Measurements from ENCODE around the gene AP5Z1.

AP5Z1 gene

DNA sequence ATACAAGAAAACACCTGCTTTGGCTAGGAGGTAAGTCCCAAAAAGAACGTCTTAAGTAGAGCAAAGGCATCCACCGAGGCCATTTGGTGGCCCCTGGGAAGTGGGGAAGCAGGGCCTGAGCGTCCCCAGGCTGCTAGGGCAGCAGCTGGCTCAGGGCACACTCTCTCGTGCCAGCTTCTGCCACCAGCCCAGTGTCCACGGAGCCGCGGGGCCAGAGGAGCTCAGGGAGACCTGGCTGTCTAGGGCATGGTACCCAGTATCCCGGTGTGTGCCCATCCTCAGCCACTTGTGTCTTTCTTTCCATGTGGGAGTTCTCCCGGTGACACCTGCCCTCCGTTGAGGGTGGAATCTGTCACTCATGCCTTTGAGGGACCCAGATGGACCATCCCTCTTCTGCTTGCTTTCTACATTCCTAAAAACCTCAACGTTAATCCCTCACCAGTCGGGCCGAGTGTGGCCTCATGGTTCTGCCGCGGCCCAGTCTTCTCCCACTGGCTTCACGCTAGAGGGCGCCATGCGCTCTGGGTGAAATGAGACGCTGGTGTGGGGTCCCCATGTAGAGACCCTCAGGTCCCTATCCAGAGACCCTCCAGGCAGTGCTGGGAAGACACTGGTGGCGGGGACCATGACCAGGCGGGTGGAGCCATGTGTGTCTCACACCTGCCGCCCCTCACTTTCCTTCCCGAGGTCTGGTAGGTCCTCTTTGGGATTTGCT lies 9.5 kb upstream of the AP5Z1 start:
- no peak for TF ChIP-seq CTCF (IDR thresholded peaks at IDR 0.05; ENCODE audit: borderline replicate concordance, insufficient read depth, low read depth, low read length)
- H3K4me3 ChIP-seq (ENCODE audit: low read depth, low read length), result no peak overlapping the region

GRCh38 chr7:4766666-4767519 lies 8.5 kb upstream of the AP5Z1 start:
- H3K4me3 ChIP-seq (ENCODE audit: low read depth, low read length), result no peak overlapping the region
- no peak for TF ChIP-seq CTCF (IDR thresholded peaks at IDR 0.05; ENCODE audit: borderline replicate concordance, insufficient read depth, low read depth, low read length)

GRCh38 chr7:4768597-4769569 lies 6.5 kb upstream of the AP5Z1 start:
- H3K4me3 ChIP-seq (ENCODE audit: low read depth, low read length), result no peak overlapping the region
- no peak for TF ChIP-seq CTCF (IDR thresholded peaks at IDR 0.05; ENCODE audit: borderline replicate concordance, insufficient read depth, low read depth, low read length)

DNA sequence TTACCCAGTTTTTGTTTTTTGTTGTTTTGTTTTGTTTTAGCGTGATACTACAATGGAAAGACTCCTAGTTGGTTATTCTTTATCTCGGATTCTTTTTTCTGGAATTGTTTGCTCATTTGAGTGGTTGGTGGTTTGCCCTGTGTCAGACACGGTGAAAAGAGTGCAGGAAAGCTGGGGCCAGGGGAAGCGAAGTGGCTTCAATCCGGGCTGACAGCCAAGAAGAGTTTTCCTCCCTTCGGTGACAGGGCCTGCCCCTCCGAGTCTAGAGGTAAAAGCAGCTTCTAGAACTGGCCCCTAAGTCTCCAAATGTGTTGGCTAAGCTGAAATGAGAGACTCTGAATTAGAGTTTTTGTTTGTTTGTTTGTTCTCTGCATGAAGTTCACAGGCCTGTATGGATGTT lies 5.7 kb upstream of the AP5Z1 start:
- no peak for TF ChIP-seq CTCF (IDR thresholded peaks at IDR 0.05; ENCODE audit: borderline replicate concordance, insufficient read depth, low read depth, low read length)
- H3K4me3 ChIP-seq (ENCODE audit: low read depth, low read length), result no peak overlapping the region

- no peak for TF ChIP-seq CTCF (IDR thresholded peaks at IDR 0.05; ENCODE audit: borderline replicate concordance, insufficient read depth, low read depth, low read length)
- H3K4me3 ChIP-seq (ENCODE audit: low read depth, low read length), result no peak overlapping the region
Observed at GRCh38 chr7:4770886-4771285, 4.5 kb upstream of the AP5Z1 start.

DNA sequence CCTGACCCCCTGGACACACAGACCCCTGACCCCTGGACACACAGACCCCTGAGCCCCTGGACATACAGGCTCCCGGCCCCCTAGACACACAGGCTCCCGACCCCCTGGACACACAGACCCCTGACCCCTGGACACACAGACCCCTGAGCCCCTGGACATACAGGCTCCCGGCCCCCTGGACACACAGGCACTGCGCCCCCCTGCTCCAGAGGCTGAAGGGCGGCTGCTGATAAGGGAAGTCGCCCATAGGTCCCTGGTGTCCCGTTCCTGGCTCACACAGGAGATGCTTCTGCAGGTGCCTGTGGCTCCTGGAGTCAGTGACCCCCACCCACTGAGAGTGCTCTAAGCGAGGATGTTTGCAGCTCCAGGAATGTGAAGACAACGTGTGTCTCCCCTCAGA lies 3.7 kb upstream of the AP5Z1 start:
- no peak overlapping the region for H3K4me3 ChIP-seq (ENCODE audit: low read depth, low read length)
- TF ChIP-seq CTCF (IDR thresholded peaks at IDR 0.05; ENCODE audit: borderline replicate concordance, insufficient read depth, low read depth, low read length), result no peak

Data from GM12875 (cell line).